Measurements from ENCODE around the gene GRAMD1A.

Gene GRAMD1A

GRCh38 chr19:35073941-35074340 lies 73.8 kb downstream of the GRAMD1A start:
- Histone ChIP-seq H3K27me3 (no peaks in the 10 kb centered on the region), H3K4me3 (ENCODE audit: low read depth in 1 of 2, low read length in 1 of 2) (no peak overlapping the region), H3K36me3 (no peaks in the 10 kb centered on the region), H3K9me3 (no peaks in the 10 kb centered on the region), H3K27ac (no peak overlapping the region), H3K4me1 (ENCODE audit: control insufficient read depth in 1 of 2, insufficient read depth in 1 of 2, low read depth in 1 of 2, low read length in 1 of 2) (no peaks in the 10 kb centered on the region)
- no peak for TF ChIP-seq CTCF (IDR thresholded peaks at IDR 0.05)

GRCh38 chr19:35074426-35075201 lies 74.5 kb downstream of the GRAMD1A start:
- Histone ChIP-seq H3K27me3 (no peaks in the 10 kb centered on the region), H3K9me3 (no peaks in the 10 kb centered on the region), H3K36me3 (no peaks in the 10 kb centered on the region), H3K27ac (no peak overlapping the region), H3K4me3 (ENCODE audit: low read depth in 1 of 2, low read length in 1 of 2) (no peak overlapping the region), H3K4me1 (ENCODE audit: control insufficient read depth in 1 of 2, insufficient read depth in 1 of 2, low read depth in 1 of 2, low read length in 1 of 2) (no peaks in the 10 kb centered on the region)
- no peak for TF ChIP-seq CTCF (IDR thresholded peaks at IDR 0.05)

GRCh38 chr19:35075202-35076025 lies 75.3 kb downstream of the GRAMD1A start:
- Histone ChIP-seq H3K36me3 (no peaks in the 10 kb centered on the region), H3K27ac (no peak overlapping the region), H3K4me3 (ENCODE audit: low read depth in 1 of 2, low read length in 1 of 2) (no peak overlapping the region), H3K9me3 (no peaks in the 10 kb centered on the region), H3K27me3 (no peaks in the 10 kb centered on the region), H3K4me1 (ENCODE audit: control insufficient read depth in 1 of 2, insufficient read depth in 1 of 2, low read depth in 1 of 2, low read length in 1 of 2) (no peaks in the 10 kb centered on the region)
- no peak for TF ChIP-seq CTCF (IDR thresholded peaks at IDR 0.05)

- Histone ChIP-seq H3K9me3 (no peaks in the 10 kb centered on the region), H3K27ac (no peak overlapping the region), H3K4me1 (ENCODE audit: control insufficient read depth in 1 of 2, insufficient read depth in 1 of 2, low read depth in 1 of 2, low read length in 1 of 2) (no peaks in the 10 kb centered on the region), H3K36me3 (no peaks in the 10 kb centered on the region), H3K4me3 (ENCODE audit: low read depth in 1 of 2, low read length in 1 of 2) (no peak overlapping the region), H3K27me3 (no peaks in the 10 kb centered on the region)
- TF ChIP-seq CTCF (IDR thresholded peaks at IDR 0.05), result no peak
These were observed 75.9 kb downstream of the GRAMD1A start for GRCh38 chr19:35076026-35076370.
